HEK293 (cell line): ENCODE results near the gene DGKK.

Experiments
- CTCF ChIA-PET: fragments of 350-600 bp; formaldehyde crosslinking; extraction: SDS; loops from one replicate; lab custom pipeline; 2021; ENCODE audit warnings: antibody characterized with exemption; lab: Yijun Ruan, JAX
- POLR2A ChIA-PET: fragments of 300-600 bp; formaldehyde crosslinking; extraction: SDS; loops from one replicate; lab custom pipeline; 2020; ENCODE audit warnings: antibody characterized with exemption, inconsistent platforms; lab: Yijun Ruan, JAX
- H3K27ac ChIP-seq: fragments of 200-500 bp; sonication (Bioruptor generic); 2 replicates; pipeline ENCODE4 v1.5.1; 2014; ENCODE audit warnings: low read depth, low read length, control low read depth, inconsistent platforms; ENCODE audit errors: extremely low read depth
- H3K36me3 ChIP-seq, 2 experiments: fragments of 200-500 bp in 1 of 2; sonication (Bioruptor generic) in 1 of 2; 1 replicate in 1 of 2; 2 replicates in 1 of 2; pipeline ENCODE4 v1.5.1; 2014 to 2017; ENCODE audit warnings: inconsistent platforms in 2 of 2, low read length in 2 of 2; ENCODE audit not compliant: control insufficient read depth in 2 of 2, insufficient read depth in 1 of 2
- H3K4me1 ChIP-seq: fragments of 200-500 bp; sonication (Bioruptor generic); 2 replicates; pipeline ENCODE4 v1.5.1; 2014; ENCODE audit warnings: mild to moderate bottlenecking, low read length, inconsistent platforms; ENCODE audit not compliant: control insufficient read depth, insufficient read depth
- H3K4me3 ChIP-seq: 2 replicates; pipeline ENCODE4 v1.5.1; 2011; ENCODE audit warnings: low read depth, mild to moderate bottlenecking, control low read depth, low read length, moderate library complexity
- H3K9me3 ChIP-seq: fragments of 200-500 bp; sonication (Bioruptor generic); 2 replicates; pipeline ENCODE4 v1.5.1; 2014; ENCODE audit warnings: low read depth, low read length, inconsistent platforms; ENCODE audit not compliant: control insufficient read depth, insufficient read depth
- FEZF1 ChIP-seq: fragments of 450-650 bp; formaldehyde crosslinking; IDR thresholded peaks from 2 replicates; pipeline ENCODE4 v1.5.1; 2016; ENCODE audit warnings: missing biosample characterization, missing genetic modification characterization
- HOXA7 ChIP-seq: sonication (generic); formaldehyde crosslinking; IDR thresholded peaks from 2 replicates; pipeline ENCODE4 v1.8.1; 2022; ENCODE audit warnings: missing genetic modification reagents, borderline replicate concordance
- HOXC10 ChIP-seq: sonication (generic); formaldehyde crosslinking; IDR thresholded peaks from 2 replicates; pipeline ENCODE4 v1.8.1; 2023; ENCODE audit warnings: mild to moderate bottlenecking, missing genetic modification reagents
- HOXD13 ChIP-seq: sonication (generic); formaldehyde crosslinking; IDR thresholded peaks from 2 replicates; pipeline ENCODE4 v1.8.0; 2022; ENCODE audit warnings: missing genetic modification reagents, borderline replicate concordance
- KLF10 ChIP-seq: fragments of 450-650 bp; IDR thresholded peaks from 2 replicates; pipeline ENCODE4 v1.5.1; 2018; ENCODE audit warnings: missing biosample characterization, mild to moderate bottlenecking, missing genetic modification characterization
- MEIS1 ChIP-seq: sonication (generic); formaldehyde crosslinking; IDR thresholded peaks from 2 replicates; pipeline ENCODE4 v1.8.1; 2022; ENCODE audit warnings: missing genetic modification reagents, mild to moderate bottlenecking, borderline replicate concordance
- SP2 ChIP-seq: fragments of 450-650 bp; formaldehyde crosslinking; IDR thresholded peaks from 2 replicates; pipeline ENCODE4 v1.5.1; 2016; ENCODE audit warnings: missing biosample characterization, missing genetic modification characterization
- SP3 ChIP-seq: fragments of 450-650 bp; formaldehyde crosslinking; IDR thresholded peaks from 2 replicates; pipeline ENCODE4 v1.5.1; 2016; ENCODE audit warnings: missing biosample characterization, missing genetic modification characterization
- ZBTB17 ChIP-seq: fragments of 450-650 bp; formaldehyde crosslinking; IDR thresholded peaks from 2 replicates; pipeline ENCODE4 v1.5.1; 2016; ENCODE audit warnings: missing biosample characterization, missing genetic modification characterization
- ZBTB48 ChIP-seq: fragments of 450-650 bp; formaldehyde crosslinking; IDR thresholded peaks from 2 replicates; pipeline ENCODE4 v1.5.1; 2016; ENCODE audit warnings: missing biosample characterization, missing genetic modification characterization
- ZNF10 ChIP-seq: fragments of 450-650 bp; formaldehyde crosslinking; IDR thresholded peaks from 2 replicates; pipeline ENCODE4 v1.5.1; 2017; ENCODE audit warnings: missing biosample characterization, missing genetic modification characterization
- ZNF133 ChIP-seq: fragments of 450-650 bp; formaldehyde crosslinking; IDR thresholded peaks from 2 replicates; pipeline ENCODE4 v1.5.1; 2016; ENCODE audit warnings: missing biosample characterization, missing genetic modification characterization
- ZNF335 ChIP-seq: fragments of 450-650 bp; formaldehyde crosslinking; conservative IDR thresholded peaks from 2 replicates; pipeline ENCODE4 v1.5.1; 2016; ENCODE audit warnings: missing biosample characterization, missing genetic modification characterization
- ZNF391 ChIP-seq: fragments of 450-650 bp; formaldehyde crosslinking; IDR thresholded peaks from 2 replicates; pipeline ENCODE4 v1.5.1; 2016; ENCODE audit warnings: low read depth, missing biosample characterization, missing genetic modification characterization, borderline replicate concordance
- ZNF404 ChIP-seq: fragments of 450-650 bp; formaldehyde crosslinking; IDR thresholded peaks from 2 replicates; pipeline ENCODE4 v1.5.1; 2017; ENCODE audit warnings: missing biosample characterization, missing genetic modification characterization
- ZNF416 ChIP-seq: fragments of 450-650 bp; formaldehyde crosslinking; IDR thresholded peaks from 2 replicates; pipeline ENCODE4 v1.5.1; 2016; ENCODE audit warnings: missing biosample characterization, missing genetic modification characterization
- ZNF473 ChIP-seq: fragments of 450-650 bp; formaldehyde crosslinking; IDR thresholded peaks from 2 replicates; pipeline ENCODE4 v1.5.1; 2017; ENCODE audit warnings: missing biosample characterization, missing genetic modification characterization
- ZNF510 ChIP-seq: fragments of 450-650 bp; formaldehyde crosslinking; IDR thresholded peaks from 2 replicates; pipeline ENCODE4 v1.5.1; 2018; ENCODE audit warnings: mild to moderate bottlenecking, missing genetic modification characterization, missing biosample characterization; ENCODE audit not compliant: insufficient replicate concordance
- ZNF629 ChIP-seq: fragments of 450-650 bp; formaldehyde crosslinking; IDR thresholded peaks from 2 replicates; pipeline ENCODE4 v1.5.1; 2017; ENCODE audit warnings: missing biosample characterization, missing genetic modification characterization
- ZNF677 ChIP-seq: fragments of 450-650 bp; IDR thresholded peaks from 2 replicates; pipeline ENCODE4 v1.5.0; 2018; ENCODE audit warnings: missing biosample characterization, mild to moderate bottlenecking, missing genetic modification characterization, moderate library complexity
- ZNF776 ChIP-seq: fragments of 450-650 bp; formaldehyde crosslinking; IDR thresholded peaks from 2 replicates; pipeline ENCODE4 v1.5.0; 2017; ENCODE audit warnings: missing biosample characterization, missing genetic modification characterization, borderline replicate concordance
- ZSCAN4 ChIP-seq: fragments of 450-650 bp; formaldehyde crosslinking; IDR thresholded peaks from 2 replicates; pipeline ENCODE4 v1.5.1; 2017; ENCODE audit warnings: missing biosample characterization, missing genetic modification characterization
- TF ChIP-seq, protein P1 (sequence below): fragments of 450-650 bp; formaldehyde crosslinking; IDR thresholded peaks from 2 replicates; pipeline ENCODE4 v1.5.1; 2017; ENCODE audit warnings: missing biosample characterization, missing genetic modification characterization
- TF ChIP-seq, protein P2 (sequence below): fragments of 450-650 bp; formaldehyde crosslinking; IDR thresholded peaks from 2 replicates; pipeline ENCODE4 v1.5.1; 2016; ENCODE audit warnings: missing biosample characterization, missing genetic modification characterization
- TF ChIP-seq, protein P3 (sequence below): fragments of 450-650 bp; formaldehyde crosslinking; IDR thresholded peaks from 2 replicates; pipeline ENCODE4 v1.5.1; 2016; ENCODE audit warnings: missing biosample characterization, missing genetic modification characterization
- TF ChIP-seq, protein P4 (sequence below): fragments of 450-650 bp; formaldehyde crosslinking; optimal IDR thresholded peaks from 2 replicates; pipeline ENCODE3; 2016; ENCODE audit warnings: missing biosample characterization, mild to moderate bottlenecking, missing genetic modification characterization

Gene DGKK

GRCh38 chrX:50430917-50431575, 39.6 kb downstream of the DGKK start:
- no peak overlapping the region for H3K27ac ChIP-seq
- ChIA-PET CTCF (interaction anchor here (0.6 kb wide), 1 partner anchor 73 kb away, joined by 3 read pairs; no protein-coding TSS in a partner anchor), POLR2A (no interaction called here)
- no peaks in the 10 kb centered on the region for H3K36me3 ChIP-seq
- no peak overlapping the region for H3K4me3 ChIP-seq
- TF ChIP-seq ZNF776 (tag by site-specific recombination) (no peak), ZNF335 (peak; percentile 43; the same call in 1 of the 2 replicates)
- no peaks in the 10 kb centered on the region for H3K4me1 ChIP-seq
- H3K9me3 ChIP-seq: no peaks in the 10 kb centered on the region

- POLR2A ChIA-PET: no interaction called here
- Histone ChIP-seq H3K9me3 (no peaks in the 10 kb centered on the region), H3K4me1 (no peaks in the 10 kb centered on the region), H3K36me3 (no peaks in the 10 kb centered on the region), H3K27ac (no peak overlapping the region), H3K4me3 (no peak overlapping the region)
- no peak for TF ChIP-seq ZNF133 (tag by site-specific recombination)
- TF ChIP-seq, protein P1, sequence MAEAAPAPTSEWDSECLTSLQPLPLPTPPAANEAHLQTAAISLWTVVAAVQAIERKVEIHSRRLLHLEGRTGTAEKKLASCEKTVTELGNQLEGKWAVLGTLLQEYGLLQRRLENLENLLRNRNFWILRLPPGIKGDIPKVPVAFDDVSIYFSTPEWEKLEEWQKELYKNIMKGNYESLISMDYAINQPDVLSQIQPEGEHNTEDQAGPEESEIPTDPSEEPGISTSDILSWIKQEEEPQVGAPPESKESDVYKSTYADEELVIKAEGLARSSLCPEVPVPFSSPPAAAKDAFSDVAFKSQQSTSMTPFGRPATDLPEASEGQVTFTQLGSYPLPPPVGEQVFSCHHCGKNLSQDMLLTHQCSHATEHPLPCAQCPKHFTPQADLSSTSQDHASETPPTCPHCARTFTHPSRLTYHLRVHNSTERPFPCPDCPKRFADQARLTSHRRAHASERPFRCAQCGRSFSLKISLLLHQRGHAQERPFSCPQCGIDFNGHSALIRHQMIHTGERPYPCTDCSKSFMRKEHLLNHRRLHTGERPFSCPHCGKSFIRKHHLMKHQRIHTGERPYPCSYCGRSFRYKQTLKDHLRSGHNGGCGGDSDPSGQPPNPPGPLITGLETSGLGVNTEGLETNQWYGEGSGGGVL (tag by site-specific recombination): no peak
- TF ChIP-seq, protein P2, sequence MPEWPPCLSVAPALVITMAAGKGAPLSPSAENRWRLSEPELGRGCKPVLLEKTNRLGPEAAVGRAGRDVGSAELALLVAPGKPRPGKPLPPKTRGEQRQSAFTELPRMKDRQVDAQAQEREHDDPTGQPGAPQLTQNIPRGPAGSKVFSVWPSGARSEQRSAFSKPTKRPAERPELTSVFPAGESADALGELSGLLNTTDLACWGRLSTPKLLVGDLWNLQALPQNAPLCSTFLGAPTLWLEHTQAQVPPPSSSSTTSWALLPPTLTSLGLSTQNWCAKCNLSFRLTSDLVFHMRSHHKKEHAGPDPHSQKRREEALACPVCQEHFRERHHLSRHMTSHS: no peak
- TF ChIP-seq HOXD13 (CRISPR knock-in tag): no peak
- no peak for TF ChIP-seq ZNF510 (tag by site-specific recombination)
- no peak for TF ChIP-seq FEZF1 (tag by site-specific recombination)
- no peak for TF ChIP-seq MEIS1 (CRISPR knock-in tag)
- TF ChIP-seq ZNF416 (tag by site-specific recombination): no peak
- TF ChIP-seq ZBTB48 (tag by site-specific recombination): no peak
- TF ChIP-seq SP3: no peak
- no peak for TF ChIP-seq KLF10
- no peak for TF ChIP-seq ZSCAN4
- TF ChIP-seq ZNF677 (tag by site-specific recombination): no peak
- no peak for TF ChIP-seq ZNF335
- TF ChIP-seq ZNF473 (tag by site-specific recombination): no peak
- TF ChIP-seq ZNF629 (tag by site-specific recombination): no peak
- CTCF ChIA-PET: interaction anchor here (1.0 kb wide), 1 partner anchor 9 kb away, joined by 3 read pairs; no protein-coding TSS in a partner anchor
Measured at GRCh38 chrX:50428174-50428573, 42.5 kb downstream of the DGKK start.

DNA sequence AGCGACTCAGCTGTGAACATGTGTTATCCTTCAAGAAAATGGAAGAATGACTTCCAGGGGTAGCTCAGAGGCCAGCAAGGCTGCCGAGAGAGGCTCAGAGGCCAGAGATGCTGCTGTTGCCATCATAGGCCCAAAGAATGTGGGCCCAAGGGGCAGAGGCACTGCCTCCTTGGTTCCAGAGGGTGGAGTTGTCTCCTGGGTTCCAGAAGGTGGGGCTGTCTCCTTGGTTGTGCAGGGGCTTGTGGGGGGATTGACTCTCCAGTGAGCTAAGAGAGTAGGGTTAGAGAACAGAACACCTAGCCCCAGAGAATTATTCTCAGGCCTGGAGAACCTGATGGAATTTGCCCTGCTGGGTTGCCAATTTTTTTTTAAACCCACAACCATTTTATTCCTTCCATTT, 62.6 kb downstream of the DGKK start:
- H3K4me1 ChIP-seq: no peaks in the 10 kb centered on the region
- no peak overlapping the region for H3K27ac ChIP-seq
- H3K9me3 ChIP-seq: no peaks in the 10 kb centered on the region; the same call in 1 of the 2 replicates
- H3K36me3 ChIP-seq: no peaks in the 10 kb centered on the region
- ChIA-PET POLR2A (no interaction called here), CTCF (no interaction called here)
- H3K4me3 ChIP-seq: no peak overlapping the region
- TF ChIP-seq ZNF404 (tag by site-specific recombination) (no peak), ZBTB17 (no peak), SP2 (no peak), ZNF391 (tag by site-specific recombination) (no peak), HOXA7 (CRISPR knock-in tag) (no peak), ZNF10 (tag by site-specific recombination) (no peak), HOXC10 (no peak)
- TF ChIP-seq, protein P3, sequence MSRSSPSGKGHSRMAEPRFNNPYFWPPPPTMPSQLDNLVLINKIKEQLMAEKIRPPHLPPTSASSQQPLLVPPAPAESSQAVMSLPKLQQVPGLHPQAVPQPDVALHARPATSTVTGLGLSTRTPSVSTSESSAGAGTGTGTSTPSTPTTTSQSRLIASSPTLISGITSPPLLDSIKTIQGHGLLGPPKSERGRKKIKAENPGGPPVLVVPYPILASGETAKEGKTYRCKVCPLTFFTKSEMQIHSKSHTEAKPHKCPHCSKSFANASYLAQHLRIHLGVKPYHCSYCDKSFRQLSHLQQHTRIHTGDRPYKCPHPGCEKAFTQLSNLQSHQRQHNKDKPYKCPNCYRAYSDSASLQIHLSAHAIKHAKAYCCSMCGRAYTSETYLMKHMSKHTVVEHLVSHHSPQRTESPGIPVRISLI (tag by site-specific recombination): no peak
- TF ChIP-seq, protein P4, sequence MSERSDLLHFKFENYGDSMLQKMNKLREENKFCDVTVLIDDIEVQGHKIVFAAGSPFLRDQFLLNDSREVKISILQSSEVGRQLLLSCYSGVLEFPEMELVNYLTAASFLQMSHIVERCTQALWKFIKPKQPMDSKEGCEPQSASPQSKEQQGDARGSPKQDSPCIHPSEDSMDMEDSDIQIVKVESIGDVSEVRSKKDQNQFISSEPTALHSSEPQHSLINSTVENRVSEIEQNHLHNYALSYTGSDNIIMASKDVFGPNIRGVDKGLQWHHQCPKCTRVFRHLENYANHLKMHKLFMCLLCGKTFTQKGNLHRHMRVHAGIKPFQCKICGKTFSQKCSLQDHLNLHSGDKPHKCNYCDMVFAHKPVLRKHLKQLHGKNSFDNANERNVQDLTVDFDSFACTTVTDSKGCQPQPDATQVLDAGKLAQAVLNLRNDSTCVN (tag by site-specific recombination): no peak
